Measurements from ENCODE around the gene CEBPG.

Gene CEBPG

DNA sequence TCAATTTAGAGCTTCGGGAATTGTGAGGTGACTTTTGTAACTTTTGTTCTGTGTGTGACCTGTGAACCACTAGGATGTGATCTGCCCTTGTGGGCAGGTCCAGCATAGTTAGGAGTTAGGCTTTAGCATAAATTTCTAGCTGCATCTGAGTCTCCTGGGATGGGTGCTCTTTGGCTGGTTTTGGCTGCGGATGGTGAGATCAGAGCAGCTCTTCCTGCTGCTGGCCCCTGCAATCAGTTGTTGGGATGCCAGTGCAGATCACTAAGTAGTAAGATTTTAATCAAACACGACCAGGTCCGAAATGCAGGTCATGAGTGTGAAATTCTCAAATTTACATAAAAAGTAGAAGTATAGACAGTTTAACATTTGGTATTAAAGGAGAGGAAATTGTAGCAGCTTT, 8.5 kb downstream of the CEBPG start:
- DNase-seq (ENCODE audit: low spot score) = no peak

GRCh38 chr19:33382982-33383381, 9.5 kb downstream of the CEBPG start:
- DNase-seq (ENCODE audit: low spot score) = no peak

GRCh38 chr19:33383720-33384292, 10.3 kb downstream of the CEBPG start:
- DNase-seq (ENCODE audit: low spot score) = no peak

DNA sequence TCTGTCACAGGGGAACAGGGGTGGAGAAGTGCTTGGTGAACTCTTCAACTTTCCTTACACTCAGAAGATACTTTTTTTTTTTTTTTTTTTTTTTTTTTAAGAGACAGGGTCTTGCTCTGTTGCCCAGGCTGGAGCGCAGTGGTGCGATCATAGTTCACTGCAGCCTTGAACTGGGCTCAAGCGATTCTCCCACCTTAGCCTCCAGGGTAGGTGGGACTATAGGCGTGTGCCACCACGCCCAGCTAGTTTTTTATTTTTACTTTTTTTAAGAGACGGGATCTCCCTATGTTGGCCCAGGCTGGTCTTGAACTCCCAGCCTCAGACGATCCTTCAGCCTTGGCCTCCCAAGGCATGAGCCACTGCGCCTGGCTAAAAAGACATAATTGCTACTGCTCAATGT, 11.5 kb downstream of the CEBPG start:
- no peak for DNase-seq (ENCODE audit: low spot score)

DNA sequence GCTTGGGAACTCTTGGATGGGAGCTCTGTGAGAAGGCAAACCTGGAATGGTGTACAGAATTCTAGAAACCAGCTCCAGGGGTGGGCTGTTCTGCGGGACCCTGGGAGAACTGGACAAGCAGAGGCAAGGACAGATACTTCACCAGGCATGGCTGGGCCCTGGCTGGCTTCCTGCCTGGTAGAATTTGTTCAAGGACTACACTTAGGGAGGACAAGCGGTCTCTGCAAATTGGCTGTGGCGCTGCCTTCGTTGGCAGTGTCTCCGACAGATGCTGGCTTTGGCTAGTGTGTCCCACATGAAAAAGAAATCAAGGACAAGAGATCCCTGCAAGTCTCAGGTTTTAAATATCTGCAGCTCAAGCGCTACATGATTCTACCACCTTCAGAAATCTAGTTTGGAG, 12.4 kb downstream of the CEBPG start:
- DNase-seq (ENCODE audit: low spot score) = no peak

DNA sequence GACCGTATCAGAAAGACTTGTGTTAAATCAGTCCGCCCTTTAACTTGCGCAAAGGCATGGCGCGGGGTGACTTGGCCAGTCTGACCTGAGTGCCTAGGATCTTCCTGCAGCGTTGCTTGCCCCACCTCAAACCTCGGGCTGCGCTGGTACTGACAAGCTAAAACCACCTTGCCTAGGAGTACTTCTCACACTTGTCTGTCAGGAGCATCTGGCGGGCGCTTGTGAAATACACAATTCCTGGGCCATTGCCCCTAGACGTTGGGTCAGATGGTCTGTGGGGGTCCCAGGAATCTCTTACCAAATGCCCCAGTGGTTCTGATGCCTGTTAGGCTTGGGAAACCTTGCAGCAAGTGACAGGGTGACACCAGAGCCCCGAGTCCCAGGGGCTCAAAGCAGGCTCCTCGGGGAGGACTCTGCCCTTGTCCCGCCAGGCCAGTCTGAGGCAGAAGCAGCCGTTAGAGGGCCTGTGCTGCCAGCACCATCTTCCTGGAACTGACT, 12.9 kb downstream of the CEBPG start:
- DNase-seq (ENCODE audit: low spot score) = no peak

- no peak for DNase-seq (ENCODE audit: low spot score)
These were observed 14.1 kb downstream of the CEBPG start for GRCh38 chr19:33387351-33388230.

DNA sequence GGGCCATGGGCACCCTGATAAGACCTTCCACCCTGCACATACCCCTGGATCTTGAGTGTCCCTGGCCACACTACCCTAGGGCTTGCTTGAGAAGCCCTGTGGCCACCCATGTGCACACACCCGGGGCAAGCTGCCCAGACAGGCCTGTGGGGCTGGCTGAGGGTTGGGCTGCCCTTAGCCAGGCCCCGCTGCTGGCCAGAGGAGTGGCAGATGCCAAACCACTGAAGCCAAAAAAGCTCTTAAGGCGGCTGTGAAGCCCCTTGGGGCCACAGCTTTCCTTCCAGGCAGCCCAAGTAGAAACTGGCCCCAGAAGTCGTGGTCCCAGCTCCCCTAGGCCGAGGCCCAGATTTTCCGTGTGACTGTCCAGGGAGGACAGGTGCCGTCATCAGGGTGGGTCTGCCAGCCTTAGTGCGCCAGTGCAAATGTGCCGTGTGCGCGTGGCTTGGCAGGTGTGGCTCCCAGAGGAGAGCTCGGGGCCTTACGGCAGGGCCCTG, 14.8 kb downstream of the CEBPG start:
- peak; percentile 63 for DNase-seq (ENCODE audit: low spot score)

- peak; percentile 72 for DNase-seq (ENCODE audit: low spot score)
These were observed 15.4 kb downstream of the CEBPG start for GRCh38 chr19:33388725-33389420.

- peak; percentile 66 for DNase-seq (ENCODE audit: low spot score)
These were observed 16.1 kb downstream of the CEBPG start for GRCh38 chr19:33389421-33390100.

- DNase-seq (ENCODE audit: low spot score) = peak; percentile 76
These were observed 16.8 kb downstream of the CEBPG start for GRCh38 chr19:33390101-33390907.

GRCh38 chr19:33390908-33391630, 17.6 kb downstream of the CEBPG start:
- no peak for DNase-seq (ENCODE audit: low spot score)

GRCh38 chr19:33391631-33392249, 18.2 kb downstream of the CEBPG start:
- DNase-seq (ENCODE audit: low spot score) = no peak

DNA sequence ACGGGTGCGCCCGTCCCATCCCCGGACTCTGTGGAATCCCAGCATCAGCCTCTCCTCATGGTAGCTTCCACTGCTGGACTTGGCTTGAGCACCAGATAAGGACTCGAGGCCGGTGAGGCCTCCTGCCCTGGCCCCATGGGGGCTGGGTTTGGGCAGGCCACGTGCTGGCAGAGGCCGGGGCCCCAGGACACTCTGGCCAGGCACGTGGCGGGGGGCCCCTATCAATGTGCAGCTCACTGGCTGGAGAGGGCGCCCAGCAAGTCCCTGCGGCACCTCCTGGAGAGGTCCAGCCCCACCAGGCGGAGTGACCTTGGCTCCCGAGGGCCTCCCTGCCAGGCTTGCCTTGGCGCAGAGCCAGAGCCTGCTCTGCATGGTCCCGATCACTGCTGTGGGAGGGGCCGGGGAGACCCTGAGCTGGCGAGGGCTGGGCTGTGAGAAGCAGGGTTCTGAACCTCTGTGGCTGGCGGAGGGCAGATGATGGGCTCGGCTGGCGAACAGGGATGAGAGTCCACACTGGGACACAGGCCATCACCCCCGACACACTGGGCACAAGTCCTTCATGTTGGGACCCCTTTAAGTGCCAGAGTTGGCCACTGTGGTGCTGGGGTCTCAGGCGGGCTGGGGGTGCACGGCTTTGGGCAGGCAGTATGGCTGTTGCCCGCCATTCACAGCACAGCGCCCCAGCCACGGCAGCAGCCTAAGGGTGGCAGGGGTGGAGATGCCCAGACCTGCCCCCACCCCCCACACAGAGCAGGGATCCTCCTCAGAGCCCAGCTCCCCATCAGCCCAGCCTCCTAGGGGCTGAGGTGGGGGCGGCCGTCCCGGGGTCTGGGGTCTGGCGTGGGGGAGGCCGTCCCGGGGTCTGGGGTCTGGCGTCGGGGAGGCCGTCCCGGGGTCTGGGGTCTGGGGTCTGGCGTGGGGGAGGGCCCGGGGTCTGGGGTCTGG, 19.1 kb downstream of the CEBPG start:
- DNase-seq (ENCODE audit: low spot score) = no peak

GRCh38 chr19:33393286-33394005, 19.9 kb downstream of the CEBPG start:
- no peak for DNase-seq (ENCODE audit: low spot score)

- no peak for DNase-seq (ENCODE audit: low spot score)
These were observed 20.7 kb downstream of the CEBPG start for GRCh38 chr19:33394006-33394722.

GRCh38 chr19:33394723-33395560, 21.4 kb downstream of the CEBPG start:
- no peak for DNase-seq (ENCODE audit: low spot score)

Measured in left forelimb (tissue), 1 donor.